GM23248 (cell line): Measurements from ENCODE around the gene ICE2. TPM values are rescaled to one million over a fixed set of nuclear protein-coding genes. Genes with fewer than 3 reads are reported as not detected.

Experiments
- DNase-seq: peaks from one replicate; pipeline ENCODE4 v3.0.0-alpha.2; 2015
- H2AFZ ChIP-seq: fragments of 200-600 bp; sonication (generic); 2 replicates; pipeline ENCODE4 v1.6.1; 2016; ENCODE audit warnings: antibody characterized with exemption
- H3F3A ChIP-seq: fragments of 200-600 bp; sonication (generic); 2 replicates; pipeline ENCODE4 v1.6.1; 2016; ENCODE audit warnings: mild to moderate bottlenecking, antibody characterized with exemption, mixed run types; ENCODE audit not compliant: insufficient read depth
- H3K27ac ChIP-seq: fragments of 200-600 bp; sonication (generic); 2 replicates; pipeline ENCODE4 v1.5.1; 2016; ENCODE audit warnings: mild to moderate bottlenecking
- H3K27me3 ChIP-seq: fragments of 200-600 bp; sonication (generic); replicated peaks from 2 replicates; pipeline ENCODE4 v1.6.1; 2016; ENCODE audit warnings: mild to moderate bottlenecking; ENCODE audit not compliant: insufficient read depth
- H3K36me3 ChIP-seq: fragments of 200-600 bp; sonication (generic); 2 replicates; pipeline ENCODE4 v1.6.1; 2016; ENCODE audit warnings: low read depth, mild to moderate bottlenecking
- H3K4me1 ChIP-seq: fragments of 200-600 bp; sonication (generic); 2 replicates; pipeline ENCODE4 v1.6.1; 2016; ENCODE audit warnings: mild to moderate bottlenecking; ENCODE audit not compliant: insufficient read depth
- H3K4me2 ChIP-seq: fragments of 200-600 bp; sonication (generic); one replicate; pipeline ENCODE4 v1.6.1; 2016; ENCODE audit warnings: mild to moderate bottlenecking; ENCODE audit not compliant: unreplicated experiment
- H3K4me3 ChIP-seq: fragments of 200-600 bp; sonication (generic); 2 replicates; pipeline ENCODE4 v1.5.1; 2016; ENCODE audit warnings: mild to moderate bottlenecking
- H3K79me2 ChIP-seq: fragments of 200-600 bp; sonication (generic); 2 replicates; pipeline ENCODE4 v1.6.1; 2016; ENCODE audit warnings: mild to moderate bottlenecking; ENCODE audit not compliant: insufficient read depth
- H3K9ac ChIP-seq: fragments of 200-600 bp; sonication (generic); 2 replicates; pipeline ENCODE4 v1.6.1; 2016; ENCODE audit warnings: mild to moderate bottlenecking
- H3K9me2 ChIP-seq: fragments of 200-600 bp; sonication (generic); 2 replicates; pipeline ENCODE4 v1.6.1; 2016; ENCODE audit warnings: mixed run types, mild to moderate bottlenecking, moderate library complexity; ENCODE audit not compliant: insufficient read depth
- H3K9me3 ChIP-seq: fragments of 200-600 bp; sonication (generic); one replicate; pipeline ENCODE4 v1.6.1; 2017; ENCODE audit warnings: low read depth
- H4K20me1 ChIP-seq: fragments of 200-600 bp; sonication (generic); 2 replicates; pipeline ENCODE4 v1.6.0; 2016; ENCODE audit not compliant: insufficient read depth
- EZH2 ChIP-seq: fragments of 200-600 bp; sonication (generic); IDR thresholded peaks from 2 replicates; pipeline ENCODE4 v1.6.1; 2018; ENCODE audit warnings: antibody characterized with exemption, mild to moderate bottlenecking; ENCODE audit not compliant: insufficient read depth, poor library complexity, severe bottlenecking
- EZH2phosphoT487 ChIP-seq: fragments of 200-600 bp; sonication (generic); IDR thresholded peaks from 2 replicates; pipeline ENCODE4 v1.6.1; 2018; ENCODE audit warnings: antibody characterized with exemption, moderate library complexity, mild to moderate bottlenecking, low read depth; ENCODE audit not compliant: insufficient read depth
- WGBS, 2 experiments: methylation state at CpG; one replicate each; pipeline ENCODE4 v1.1.6; 2015 to 2017; ENCODE audit warnings: low lambda C conversion rate in 2 of 2, low coverage in 1 of 2; ENCODE audit errors: missing lambda C conversion rate in 2 of 2; 5-methylcytosine and 5-hydroxymethylcytosine counted together
- in situ Hi-C: fragments of 300-500 bp; cut with MboI; formaldehyde crosslinking; loops from 2 replicates; pipeline ENCODE4 v1.15.0; 2020
- polyA plus RNA-seq: library from polyadenylated mRNA; unstranded; fragments of >200 nt; fragmentation: Nextera tagmentation; extraction: Ambion mirVana; gene quantifications from 2 replicates; pipeline ENCODE4 v1.2.1, GENCODE V29; 2016
- total RNA-seq: library from RNA; depleted of rRNA; stranded (reverse); fragments of >200 nt; shearing (Covaris generic); gene quantifications from 2 replicates; pipeline ENCODE4 v1.2.3, GENCODE V29; 2014

The ICE2 gene
- total and polyA plus RNA-seq, 2 experiments from 2014 or later: 21.6 to 25.5 TPM

GRCh38 chr15:60494108-60494507 is 15.2 kb upstream of the ICE2 start:
- H2AFZ ChIP-seq: no peak overlapping the region
- H3K36me3 ChIP-seq: peaks cover 11% of the 10 kb centered on the region; the same call in 1 of the 2 replicates
- no peaks in the 10 kb centered on the region for H3F3A ChIP-seq
- no peak overlapping the region for H3K27ac ChIP-seq
- in situ Hi-C loops: no loop called here
- 91 to 92% methylated on average over 3 of the region's 3 CpGs for WGBS, 2 experiments
- TF ChIP-seq EZH2: no peak
- no peak for TF ChIP-seq EZH2phosphoT487
- H3K4me1 ChIP-seq: no peaks in the 10 kb centered on the region
- no peaks in the 10 kb centered on the region for H4K20me1 ChIP-seq
- no peaks in the 10 kb centered on the region for H3K79me2 ChIP-seq
- H3K9ac ChIP-seq: no peak overlapping the region
- H3K4me3 ChIP-seq: no peak overlapping the region
- no peaks in the 10 kb centered on the region for H3K9me2 ChIP-seq
- H3K9me3 ChIP-seq: no peaks in the 10 kb centered on the region
- no peak overlapping the region for H3K4me2 ChIP-seq
- no peaks in the 10 kb centered on the region for H3K27me3 ChIP-seq
- DNase-seq: no peak

- Histone ChIP-seq H3K36me3 (peaks cover 6% of the 10 kb centered on the region; the same call in 1 of the 2 replicates), H3K27me3 (no peaks in the 10 kb centered on the region), H3K9me3 (no peaks in the 10 kb centered on the region), H4K20me1 (no peaks in the 10 kb centered on the region), H3K79me2 (no peaks in the 10 kb centered on the region), H3K9ac (no peak overlapping the region), H2AFZ (no peak overlapping the region), H3K4me3 (no peak overlapping the region), H3K27ac (no peak overlapping the region), H3K4me2 (no peak overlapping the region), H3K9me2 (no peaks in the 10 kb centered on the region), H3F3A (no peaks in the 10 kb centered on the region), H3K4me1 (no peaks in the 10 kb centered on the region)
- no peak for DNase-seq
- TF ChIP-seq EZH2 (no peak), EZH2phosphoT487 (no peak)
- WGBS, 2 experiments: 98 to 99% methylated on average over 4 of the region's 4 CpGs
- in situ Hi-C loops: no loop called here
Measured at GRCh38 chr15:60493166-60493565, 14.2 kb upstream of the ICE2 start.

- H3K36me3 ChIP-seq: no peaks in the 10 kb centered on the region
- no peaks in the 10 kb centered on the region for H3K79me2 ChIP-seq
- H3K4me1 ChIP-seq: no peaks in the 10 kb centered on the region
- no peak overlapping the region for H3K4me3 ChIP-seq
- H3K4me2 ChIP-seq: no peak overlapping the region
- no peaks in the 10 kb centered on the region for H3F3A ChIP-seq
- H3K27me3 ChIP-seq: no peaks in the 10 kb centered on the region
- H2AFZ ChIP-seq: no peak overlapping the region
- no peak overlapping the region for H3K27ac ChIP-seq
- in situ Hi-C loops: no loop called here
- H3K9me2 ChIP-seq: no peaks in the 10 kb centered on the region
- H3K9me3 ChIP-seq: no peaks in the 10 kb centered on the region
- H4K20me1 ChIP-seq: no peaks in the 10 kb centered on the region
- no peak for DNase-seq
- 94 to 100% methylated on average over 2 of the region's 2 CpGs for WGBS, 2 experiments
- no peak overlapping the region for H3K9ac ChIP-seq
- TF ChIP-seq EZH2: no peak
- TF ChIP-seq EZH2phosphoT487: no peak
Measured at GRCh38 chr15:60486742-60487141, 7.8 kb upstream of the ICE2 start.

GRCh38 chr15:60485365-60486055 is 6.6 kb upstream of the ICE2 start:
- Histone ChIP-seq H3K79me2 (no peaks in the 10 kb centered on the region), H3K27me3 (no peaks in the 10 kb centered on the region), H3K36me3 (no peaks in the 10 kb centered on the region), H3K4me3 (no peak overlapping the region), H3K9me3 (no peaks in the 10 kb centered on the region), H3K27ac (no peak overlapping the region), H3K4me2 (no peak overlapping the region), H3K9me2 (no peaks in the 10 kb centered on the region), H4K20me1 (no peaks in the 10 kb centered on the region), H3F3A (no peaks in the 10 kb centered on the region), H2AFZ (no peak overlapping the region), H3K9ac (no peak overlapping the region), H3K4me1 (no peaks in the 10 kb centered on the region)
- no peak for DNase-seq
- WGBS, 2 experiments: 80 to 82% methylated on average over 6 of the region's 6 CpGs
- in situ Hi-C loops: no loop called here
- TF ChIP-seq EZH2: no peak
- TF ChIP-seq EZH2phosphoT487: no peak

GRCh38 chr15:60483042-60483441 is 4.1 kb upstream of the ICE2 start:
- H4K20me1 ChIP-seq: no peaks in the 10 kb centered on the region
- H3K4me1 ChIP-seq: peaks cover 8% of the 10 kb centered on the region
- H3F3A ChIP-seq: peaks cover 13% of the 10 kb centered on the region
- no peak overlapping the region for H3K27ac ChIP-seq
- in situ Hi-C loops: no loop called here
- no peak for TF ChIP-seq EZH2phosphoT487
- TF ChIP-seq EZH2: no peak
- peaks cover 5% of the 10 kb centered on the region for H3K79me2 ChIP-seq
- H2AFZ ChIP-seq: no peak overlapping the region
- no peaks in the 10 kb centered on the region for H3K36me3 ChIP-seq
- DNase-seq: no peak
- no peak overlapping the region for H3K4me2 ChIP-seq
- H3K9me2 ChIP-seq: no peaks in the 10 kb centered on the region
- 96 to 97% methylated on average over 3 of the region's 3 CpGs for WGBS, 2 experiments
- H3K9ac ChIP-seq: no peak overlapping the region
- H3K27me3 ChIP-seq: no peaks in the 10 kb centered on the region
- no peaks in the 10 kb centered on the region for H3K9me3 ChIP-seq
- H3K4me3 ChIP-seq: no peak overlapping the region
